HG03066 (cell line): Measurements from ENCODE around the gene FAF2.
"Not testable (repeated sequence)": the region's sequence is repeated elsewhere in the genome, so short reads cannot be mapped to it uniquely, and the experiment has no call there.

Experiments
- ATAC-seq: cut with Tn5 transposase; IDR thresholded peaks from one replicate; pipeline ENCODE4 v1.9.1; 2021; ENCODE audit warnings: low read depth; ENCODE audit not compliant: unreplicated experiment

Gene FAF2

DNA sequence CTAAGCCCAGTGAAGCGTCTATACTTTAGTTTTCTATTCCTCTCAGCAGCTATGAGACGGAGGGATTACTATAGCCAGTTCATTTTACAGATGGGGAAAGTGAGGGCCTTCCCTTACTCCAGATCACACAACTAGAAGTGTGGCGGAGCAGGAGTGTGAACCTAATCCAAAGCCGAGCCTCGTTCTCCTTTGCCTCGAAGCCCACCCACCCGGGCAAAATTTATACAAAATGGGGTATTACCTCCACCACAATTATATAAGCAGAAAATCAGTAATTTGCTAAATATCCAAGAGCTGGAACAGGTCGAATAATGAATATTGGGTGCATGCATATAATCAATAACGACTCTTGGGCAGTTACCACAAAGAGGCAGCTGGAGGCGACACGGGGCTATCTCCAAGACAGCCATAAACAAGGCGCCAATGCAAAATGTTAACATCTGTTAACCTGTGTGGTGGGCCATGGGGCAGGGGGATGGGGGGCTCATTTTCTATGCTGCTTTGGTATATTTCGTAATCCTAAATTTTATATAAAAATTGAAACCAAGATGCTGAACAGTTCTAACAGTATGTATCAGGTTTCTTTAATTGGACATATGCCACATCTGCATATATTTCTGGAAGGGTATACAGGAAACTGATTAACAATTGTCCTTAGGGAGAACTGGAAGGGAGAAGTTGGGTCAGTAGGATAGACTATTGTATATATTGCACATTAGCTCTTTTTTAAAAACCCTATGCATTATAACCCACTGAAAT lies 90.2 kb downstream of the FAF2 start:
- ATAC-seq = no peak

DNA sequence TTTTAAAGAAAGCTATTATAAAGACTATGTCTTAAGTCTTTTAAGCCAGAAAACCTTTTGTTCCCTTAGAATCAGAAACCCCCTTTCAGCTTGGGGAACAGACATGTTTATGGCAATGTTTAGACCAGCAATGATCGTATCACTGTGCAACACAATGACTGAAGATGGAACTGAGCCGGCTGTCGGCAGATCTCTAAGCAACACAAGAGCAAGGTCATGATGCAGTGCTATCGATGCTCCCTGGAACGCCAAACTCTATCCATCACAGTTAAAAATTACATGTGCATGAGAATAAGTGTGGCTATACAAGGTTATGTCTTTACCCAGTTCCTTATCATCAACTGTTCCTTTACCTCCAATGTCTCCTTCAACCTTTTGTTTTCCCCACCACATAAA lies 90.8 kb downstream of the FAF2 start:
- no peak for ATAC-seq

DNA sequence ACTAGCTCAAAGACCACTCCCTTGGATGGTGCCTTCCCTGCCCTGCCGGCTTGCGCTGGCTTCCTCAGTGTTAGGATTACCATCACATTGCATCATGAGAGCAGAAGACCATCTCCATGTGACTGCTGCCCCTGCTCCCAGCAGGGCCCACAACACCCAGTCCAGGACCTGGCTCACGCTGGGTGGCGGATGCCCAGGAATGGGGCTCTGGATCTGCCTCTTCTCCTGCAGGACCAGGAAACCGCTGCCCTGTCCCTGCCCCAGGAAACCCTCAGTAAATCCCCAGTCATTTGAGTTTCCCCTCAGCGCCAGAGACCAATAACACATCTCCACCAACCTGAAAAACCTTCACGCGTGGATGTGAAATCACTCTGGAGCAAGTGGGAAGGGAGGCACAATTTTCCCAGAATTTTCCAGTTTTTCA lies 92.3 kb downstream of the FAF2 start:
- ATAC-seq = no peak

- ATAC-seq = no peak
Observed at GRCh38 chr5:176540956-176541337, 92.8 kb downstream of the FAF2 start.

- ATAC-seq = no peak
Observed at GRCh38 chr5:176541338-176542134, 93.4 kb downstream of the FAF2 start.

- ATAC-seq = no peak
Observed at GRCh38 chr5:176542135-176542595, 94.0 kb downstream of the FAF2 start.

DNA sequence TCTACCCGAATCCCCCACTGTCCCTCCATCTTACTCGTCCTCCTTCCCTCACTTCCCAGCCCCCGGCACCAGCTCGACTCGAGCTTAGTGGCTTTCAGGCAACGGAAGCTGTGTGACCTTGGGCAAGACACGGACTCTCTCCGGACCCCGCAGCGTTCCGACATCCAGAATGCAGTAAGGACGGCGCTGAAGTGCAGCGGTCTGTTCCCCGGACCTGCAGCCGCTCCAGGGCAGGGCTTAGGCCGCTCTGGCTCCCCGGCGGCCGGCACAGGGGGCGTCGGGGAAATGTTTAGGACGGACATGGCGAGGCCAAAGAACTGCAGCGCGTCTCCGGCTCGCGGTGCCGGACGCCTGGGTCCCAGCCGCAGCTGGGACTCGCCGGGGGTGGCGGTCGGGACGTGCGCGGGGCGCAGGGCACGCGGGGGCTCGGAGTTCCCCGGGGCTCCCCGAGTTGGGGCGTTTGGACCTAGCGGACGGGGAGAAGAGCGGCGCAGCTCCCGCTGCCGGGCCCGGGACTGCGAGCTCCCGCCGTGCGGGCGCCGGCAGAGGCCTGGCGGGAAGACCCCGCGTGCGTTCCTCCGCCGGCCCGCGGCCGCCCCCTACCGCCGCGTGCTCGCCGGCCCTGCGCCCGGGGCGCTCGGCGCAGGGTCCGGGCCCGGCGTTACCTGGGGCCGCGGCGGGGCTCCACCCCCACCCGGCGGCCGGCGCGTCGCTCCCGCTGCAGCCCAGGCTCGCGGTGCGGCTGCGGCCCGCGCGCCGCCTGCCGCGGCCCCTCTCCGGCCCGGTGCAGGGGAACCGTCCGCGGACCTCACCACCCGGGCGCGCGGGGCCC lies 94.6 kb downstream of the FAF2 start:
- peak; percentile 39 for ATAC-seq

DNA sequence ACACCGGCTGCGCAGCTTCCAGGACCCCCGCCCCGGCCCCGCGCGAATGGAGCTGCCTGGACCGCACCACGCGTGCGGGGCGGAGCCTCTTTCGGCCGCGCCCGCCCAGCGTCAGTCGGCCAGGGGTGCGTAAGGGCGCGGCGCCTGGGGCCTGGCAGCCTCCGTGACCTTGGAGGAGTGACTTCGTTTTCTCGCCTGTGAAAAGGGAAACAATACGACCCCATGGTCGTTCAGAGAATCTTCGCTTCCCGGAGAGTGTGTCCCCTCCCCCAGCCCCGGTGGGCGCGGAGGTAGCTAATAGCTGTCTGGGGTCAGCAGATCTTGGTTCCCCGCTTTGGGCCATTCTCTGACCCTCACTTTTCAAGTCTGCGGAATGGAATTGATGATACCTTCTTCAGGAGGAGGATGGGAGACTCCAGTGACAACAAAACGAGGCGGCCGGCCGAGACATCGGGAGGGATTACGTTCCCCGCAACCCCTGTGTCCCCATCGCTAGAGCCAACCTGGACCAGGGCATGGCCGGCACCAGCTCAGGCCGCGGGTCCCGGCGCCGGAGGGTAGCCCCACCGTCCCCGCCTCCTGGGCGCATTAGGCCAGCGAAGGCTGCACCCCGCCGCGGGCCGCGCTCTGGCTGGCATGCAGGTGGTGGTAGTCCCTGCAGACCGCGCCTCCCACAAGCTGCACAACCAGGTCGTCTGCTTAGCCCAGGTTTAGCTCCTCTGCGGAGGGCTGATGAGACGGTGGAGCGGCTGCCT lies 95.4 kb downstream of the FAF2 start:
- peak; percentile 60 for ATAC-seq

DNA sequence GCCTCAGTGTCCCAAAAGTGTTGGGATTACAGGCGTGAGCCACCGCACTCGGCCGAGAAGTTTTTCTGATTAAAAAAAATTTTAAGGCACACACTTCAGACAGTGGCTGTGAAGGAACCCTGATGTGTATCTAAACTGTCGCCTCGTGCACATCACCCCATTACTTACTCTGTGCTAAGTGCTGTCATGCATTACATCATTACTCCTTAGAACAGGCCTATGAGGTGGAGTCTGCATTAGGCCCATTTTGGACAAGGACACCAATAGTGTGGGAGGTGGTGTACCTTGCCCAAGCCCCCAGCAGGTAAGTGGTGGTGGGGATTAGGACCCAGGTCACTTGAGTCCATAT lies 97.2 kb downstream of the FAF2 start:
- no peak for ATAC-seq

GRCh38 chr5:176545737-176546509 lies 97.7 kb downstream of the FAF2 start:
- ATAC-seq = no peak

DNA sequence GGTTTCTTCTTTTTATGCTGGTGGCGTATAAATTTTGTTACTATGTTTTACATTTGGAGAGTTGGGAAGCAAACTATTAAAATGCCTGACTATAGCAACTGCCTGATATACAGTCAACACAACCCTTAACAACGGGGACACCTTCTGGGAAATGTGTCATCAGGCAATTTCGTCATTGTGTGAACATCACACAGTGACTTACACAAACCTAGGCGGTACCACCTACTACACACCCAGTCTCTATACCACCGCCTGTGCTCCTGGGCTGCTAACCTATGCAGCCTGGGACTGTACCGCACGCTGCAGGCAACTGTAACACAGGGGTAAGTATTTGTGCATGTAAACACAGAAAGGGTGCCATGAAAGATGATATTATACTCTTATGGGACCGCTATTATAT lies 99.6 kb downstream of the FAF2 start:
- ATAC-seq = no peak

DNA sequence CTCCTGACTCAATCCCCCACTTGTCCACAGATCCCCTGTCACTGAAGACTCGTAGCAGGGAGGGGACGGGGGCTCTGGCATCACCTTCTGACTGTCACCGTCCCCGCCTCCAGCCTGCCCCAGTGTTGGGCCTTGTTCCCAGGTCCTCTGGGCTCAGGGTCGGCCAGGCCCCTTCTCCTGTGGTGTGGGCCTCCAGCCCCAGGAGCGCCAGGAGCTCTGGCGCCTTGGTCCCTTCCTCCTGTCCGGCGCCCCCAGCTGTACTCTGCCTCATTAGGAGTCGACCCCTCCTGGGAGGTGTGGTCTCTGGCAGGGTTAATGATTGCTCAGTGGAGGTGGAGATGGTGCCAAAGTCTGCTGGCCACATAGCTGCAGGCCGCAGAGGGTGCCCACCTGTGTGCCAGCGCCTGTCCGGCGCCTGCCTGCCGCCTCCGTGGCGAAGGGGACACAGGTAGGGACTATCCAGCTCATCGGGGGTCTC lies 100.8 kb downstream of the FAF2 start, which contains the start of gene CDHR2:
TSS of gene CDHR2 (plus strand) at position 376 of the 478 bp plus-strand sequence. CDS start 16,011 bp downstream, outside the sequence.
- no peak for ATAC-seq

DNA sequence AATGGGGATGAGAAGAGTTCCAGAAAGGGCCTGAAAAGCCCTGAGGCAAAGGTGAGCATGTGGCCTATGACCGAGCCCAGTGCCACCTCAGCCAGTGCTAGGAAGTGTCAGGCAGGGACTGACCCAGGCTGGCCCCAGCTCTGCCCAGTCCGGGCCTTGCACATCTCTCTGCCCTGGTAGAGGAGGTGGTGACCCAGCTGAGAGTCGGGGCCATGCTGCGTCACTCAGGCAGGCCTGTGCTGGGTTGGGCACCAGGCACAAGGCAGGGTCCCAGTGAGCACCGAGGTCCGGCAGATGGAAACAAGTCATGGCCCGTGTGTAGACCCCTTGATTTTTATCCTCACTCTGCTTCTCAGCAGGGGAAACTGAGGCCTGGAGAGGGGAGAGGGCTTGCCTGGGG lies 101.7 kb downstream of the FAF2 start:
- no peak for ATAC-seq

DNA sequence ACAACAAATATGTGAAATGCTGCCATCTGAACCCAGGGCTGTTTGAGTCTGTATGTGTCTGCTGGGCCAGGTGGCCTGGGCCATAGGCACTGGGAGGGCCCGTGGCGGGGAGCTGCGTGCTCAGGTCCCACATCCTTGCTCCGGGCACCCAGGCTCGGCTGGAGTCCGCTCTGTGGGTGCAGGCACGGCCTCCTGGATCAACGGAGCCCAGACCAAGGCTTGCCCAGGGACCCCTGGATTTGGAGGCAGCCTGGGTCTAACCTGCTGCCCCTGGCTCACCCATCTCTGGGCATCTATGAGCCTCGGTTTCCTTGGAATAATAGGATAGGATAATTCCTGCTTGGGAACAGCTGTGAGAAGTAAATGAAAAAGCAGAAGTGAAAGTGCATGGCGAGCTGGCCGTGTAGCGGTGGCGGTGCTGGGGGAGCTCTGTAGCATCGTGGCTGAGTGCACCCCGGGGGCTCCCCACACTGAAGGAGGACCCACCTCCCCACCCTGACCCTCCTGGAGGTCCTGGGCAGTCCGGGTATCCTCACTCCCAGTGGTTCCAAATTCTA lies 102.2 kb downstream of the FAF2 start:
- ATAC-seq = no peak

DNA sequence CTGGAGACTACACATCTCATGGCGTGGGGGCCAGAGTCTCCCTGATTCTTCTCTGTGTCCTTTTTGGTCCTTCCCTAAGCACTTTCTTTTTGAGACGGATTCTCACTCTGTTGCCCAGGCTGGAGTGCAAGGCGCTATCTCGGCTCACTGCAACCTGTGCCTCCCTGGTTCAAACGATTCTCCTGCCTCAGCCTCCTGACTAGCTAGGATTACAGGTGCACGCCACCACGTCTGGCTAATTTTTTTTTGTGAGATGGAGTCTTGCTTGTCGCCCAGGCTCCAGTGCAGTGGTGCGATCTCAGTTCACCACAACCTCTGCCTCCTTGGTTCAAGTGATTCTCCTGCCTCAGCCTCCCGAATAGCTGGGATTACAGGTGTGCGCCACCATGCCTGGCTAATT lies 102.8 kb downstream of the FAF2 start:
- not testable (repeated sequence) for ATAC-seq

- ATAC-seq = no peak
Observed at GRCh38 chr5:176552332-176552869, 104.2 kb downstream of the FAF2 start.

GRCh38 chr5:176553260-176554085 lies 105.3 kb downstream of the FAF2 start:
- ATAC-seq = no peak

GRCh38 chr5:176557846-176558245 lies 109.7 kb downstream of the FAF2 start:
- no peak for ATAC-seq
